ENCODE results near the gene ERVMER34-1.

GRCh38 chr4:52715255-52715897 is 35.8 kb downstream of the ERVMER34-1 start:
- no peak for TF ChIP-seq CTCF (IDR thresholded peaks at IDR 0.05)
- TF ChIP-seq POLR2A (IDR thresholded peaks at IDR 0.05), result no peak

Data from body of pancreas (tissue), 4 donors.